ENCODE results near the gene PHACTR3.

- no peak for TF ChIP-seq RAD21 (IDR thresholded peaks at IDR 0.05; ENCODE audit: low read depth)
- TF ChIP-seq ZBTB7A (IDR thresholded peaks at IDR 0.05; ENCODE audit: low read depth) = no peak
- no peak for TF ChIP-seq CREB1 (IDR thresholded peaks at IDR 0.05; ENCODE audit: low read depth)
- TF ChIP-seq, protein P1, sequence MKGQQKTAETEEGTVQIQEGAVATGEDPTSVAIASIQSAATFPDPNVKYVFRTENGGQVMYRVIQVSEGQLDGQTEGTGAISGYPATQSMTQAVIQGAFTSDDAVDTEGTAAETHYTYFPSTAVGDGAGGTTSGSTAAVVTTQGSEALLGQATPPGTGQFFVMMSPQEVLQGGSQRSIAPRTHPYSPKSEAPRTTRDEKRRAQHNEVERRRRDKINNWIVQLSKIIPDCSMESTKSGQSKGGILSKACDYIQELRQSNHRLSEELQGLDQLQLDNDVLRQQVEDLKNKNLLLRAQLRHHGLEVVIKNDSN (IDR thresholded peaks at IDR 0.05) = no peak
- TF ChIP-seq, protein P2, sequence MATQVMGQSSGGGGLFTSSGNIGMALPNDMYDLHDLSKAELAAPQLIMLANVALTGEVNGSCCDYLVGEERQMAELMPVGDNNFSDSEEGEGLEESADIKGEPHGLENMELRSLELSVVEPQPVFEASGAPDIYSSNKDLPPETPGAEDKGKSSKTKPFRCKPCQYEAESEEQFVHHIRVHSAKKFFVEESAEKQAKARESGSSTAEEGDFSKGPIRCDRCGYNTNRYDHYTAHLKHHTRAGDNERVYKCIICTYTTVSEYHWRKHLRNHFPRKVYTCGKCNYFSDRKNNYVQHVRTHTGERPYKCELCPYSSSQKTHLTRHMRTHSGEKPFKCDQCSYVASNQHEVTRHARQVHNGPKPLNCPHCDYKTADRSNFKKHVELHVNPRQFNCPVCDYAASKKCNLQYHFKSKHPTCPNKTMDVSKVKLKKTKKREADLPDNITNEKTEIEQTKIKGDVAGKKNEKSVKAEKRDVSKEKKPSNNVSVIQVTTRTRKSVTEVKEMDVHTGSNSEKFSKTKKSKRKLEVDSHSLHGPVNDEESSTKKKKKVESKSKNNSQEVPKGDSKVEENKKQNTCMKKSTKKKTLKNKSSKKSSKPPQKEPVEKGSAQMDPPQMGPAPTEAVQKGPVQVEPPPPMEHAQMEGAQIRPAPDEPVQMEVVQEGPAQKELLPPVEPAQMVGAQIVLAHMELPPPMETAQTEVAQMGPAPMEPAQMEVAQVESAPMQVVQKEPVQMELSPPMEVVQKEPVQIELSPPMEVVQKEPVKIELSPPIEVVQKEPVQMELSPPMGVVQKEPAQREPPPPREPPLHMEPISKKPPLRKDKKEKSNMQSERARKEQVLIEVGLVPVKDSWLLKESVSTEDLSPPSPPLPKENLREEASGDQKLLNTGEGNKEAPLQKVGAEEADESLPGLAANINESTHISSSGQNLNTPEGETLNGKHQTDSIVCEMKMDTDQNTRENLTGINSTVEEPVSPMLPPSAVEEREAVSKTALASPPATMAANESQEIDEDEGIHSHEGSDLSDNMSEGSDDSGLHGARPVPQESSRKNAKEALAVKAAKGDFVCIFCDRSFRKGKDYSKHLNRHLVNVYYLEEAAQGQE (IDR thresholded peaks at IDR 0.05; ENCODE audit: low read depth) = no peak
- no peak for TF ChIP-seq EP300 (IDR thresholded peaks at IDR 0.05; ENCODE audit: borderline replicate concordance)
- no peak for TF ChIP-seq TAF1 (IDR thresholded peaks at IDR 0.05; ENCODE audit: low read depth)
- TF ChIP-seq TCF12 (IDR thresholded peaks at IDR 0.05; ENCODE audit: low read depth) = no peak
Measured at GRCh38 chr20:59657459-59658046, 53.2 kb downstream of the PHACTR3 start.

Measured in Ishikawa (cell line).